HCT116 (cell line): ENCODE data around the gene TM4SF20. TPM values are rescaled to one million over a fixed set of nuclear protein-coding genes. Genes with fewer than 3 reads are reported as not detected.

Experiments used
- ATAC-seq: fragments of 200-7000 bp; cut with Tn5 transposase; 2 replicates; pipeline ENCODE4 v1.9.1; 2020; ENCODE audit warnings: mild to moderate bottlenecking, moderate library complexity
- BruUV-seq: library from RNA; stranded (reverse); fragments of 400-500 nt; replicated peaks from 2 replicates; lab custom pipeline; 2021; lab: Mats Ljungman, UMichigan
- CTCF ChIA-PET: fragments of 300-600 bp; sonication (Branson Sonifier 250); formaldehyde crosslinking; loops from one replicate; lab custom pipeline; 2021; ENCODE audit warnings: antibody characterized with exemption; lab: Charles Lee
- POLR2A ChIA-PET: fragments of 300-600, 350-600 bp; sonication (Branson Sonifier 250); formaldehyde crosslinking; loops from one replicate; lab custom pipeline; 2021; ENCODE audit warnings: antibody characterized with exemption; lab: Charles Lee
- RAD21 ChIA-PET, 2 experiments: fragments of 300-600 bp; sonication (Branson Sonifier 250); formaldehyde crosslinking; loops; one replicate each; lab custom pipeline; 2023; ENCODE audit warnings: low total read pairs in 2 of 2; ENCODE audit not compliant: uncharacterized antibody in 2 of 2, unreplicated experiment in 2 of 2, low non-redundant PET in 1 of 2; lab: Charles Lee
- DNase-seq: peaks from one replicate; pipeline ENCODE4 v3.0.0-alpha.2; 2010; ENCODE audit warnings: low read depth, low spot score
- H2AFZ ChIP-seq: fragments of 200-600 bp; shearing (Covaris generic), sonication (generic); 2 replicates; pipeline ENCODE4 v1.6.1; 2017; ENCODE audit warnings: low read depth, mixed run types, mixed read lengths, antibody characterized with exemption, low read length; ENCODE audit not compliant: poor library complexity, severe bottlenecking
- H3K27ac ChIP-seq: 2 replicates; pipeline ENCODE4 v1.5.1; 2012; ENCODE audit warnings: low read depth, low read length
- H3K27me3 ChIP-seq: fragments of 200-600 bp; sonication (generic); 2 replicates; pipeline ENCODE4 v1.6.1; 2016; ENCODE audit warnings: mixed run types, low read length, mixed read lengths; ENCODE audit not compliant: insufficient read depth
- H3K36me3 ChIP-seq, 2 experiments: fragments of 200-500 bp in 1 of 2; fragments of 200-600 bp in 1 of 2; sonication (Bioruptor generic) in 1 of 2; sonication (generic) in 1 of 2; 2 replicates each; pipeline versions ENCODE4 v1.5.1 to v1.6.1; 2014 to 2016; ENCODE audit warnings: low read length in 2 of 2, inconsistent platforms in 1 of 2, mixed read lengths in 1 of 2, mixed run types in 1 of 2; ENCODE audit not compliant: insufficient read depth in 2 of 2, control insufficient read depth in 1 of 2
- H3K4me1 ChIP-seq, 2 experiments: fragments of 200-600 bp in 1 of 2; sonication (generic) in 1 of 2; 2 replicates each; pipeline versions ENCODE4 v1.5.1 to v1.6.1; 2012 to 2017; ENCODE audit warnings: low read length in 2 of 2, inconsistent platforms in 1 of 2, mild to moderate bottlenecking in 1 of 2, mixed read lengths in 1 of 2, mixed run types in 1 of 2, moderate library complexity in 1 of 2; ENCODE audit not compliant: insufficient read depth in 2 of 2, control insufficient read depth in 1 of 2
- H3K4me2 ChIP-seq: fragments of 200-600 bp; sonication (generic); 2 replicates; pipeline ENCODE4 v1.6.1; 2017; ENCODE audit warnings: mixed run types, low read length, mixed read lengths
- H3K4me3 ChIP-seq, 2 experiments: fragments of 200-600 bp in 1 of 2; sonication (generic) in 1 of 2; replicated peaks in 1 of 2; 2 replicates each; pipeline ENCODE4 v1.5.1; 2011 to 2016; ENCODE audit warnings: low read length in 2 of 2, control low read depth in 1 of 2, low read depth in 1 of 2, mild to moderate bottlenecking in 1 of 2, mixed read lengths in 1 of 2, mixed run types in 1 of 2
- H3K79me2 ChIP-seq: fragments of 200-600 bp; sonication (generic); 2 replicates; pipeline ENCODE4 v1.6.1; 2017; ENCODE audit warnings: mild to moderate bottlenecking, mixed run types, low read length, moderate library complexity, mixed read lengths; ENCODE audit not compliant: insufficient read depth
- H3K9ac ChIP-seq: fragments of 200-600 bp; sonication (generic); 2 replicates; pipeline ENCODE4 v1.6.1; 2016; ENCODE audit warnings: low read length, mixed read lengths
- H3K9me2 ChIP-seq: fragments of 200-600 bp; sonication (generic), shearing (Covaris generic); 2 replicates; pipeline ENCODE4 v1.6.1; 2017; ENCODE audit warnings: mixed run types, mild to moderate bottlenecking, moderate library complexity; ENCODE audit not compliant: insufficient read depth
- H3K9me3 ChIP-seq, 2 experiments: fragments of 200-500 bp in 1 of 2; fragments of 200-600 bp in 1 of 2; sonication (Bioruptor generic) in 1 of 2; sonication (generic) in 1 of 2; 2 replicates each; pipeline ENCODE4 v1.6.1; 2014 to 2017; ENCODE audit warnings: low read length in 2 of 2, mixed read lengths in 2 of 2, inconsistent platforms in 1 of 2, low read depth in 1 of 2, mild to moderate bottlenecking in 1 of 2, mixed run types in 1 of 2, moderate library complexity in 1 of 2; ENCODE audit not compliant: control insufficient read depth in 1 of 2, insufficient read depth in 1 of 2
- H4K20me1 ChIP-seq: fragments of 200-600 bp; sonication (generic), shearing (Covaris generic); 2 replicates; pipeline ENCODE4 v1.6.1; 2017; ENCODE audit warnings: mixed run types, mild to moderate bottlenecking, moderate library complexity; ENCODE audit not compliant: insufficient read depth
- ATF3 ChIP-seq: IDR thresholded peaks from 2 replicates; pipeline ENCODE4 v1.6.1; 2012
- CBX3 ChIP-seq: IDR thresholded peaks from 2 replicates; pipeline ENCODE4 v1.6.1; 2012; ENCODE audit warnings: low read depth
- CEBPB ChIP-seq: IDR thresholded peaks from 2 replicates; pipeline ENCODE4 v1.6.1; 2012; ENCODE audit warnings: low read depth
- CTCF ChIP-seq, 3 experiments: fragments of 200-600 bp in 1 of 3; sonication (generic) in 1 of 3; IDR thresholded peaks in 2 of 3; conservative IDR thresholded peaks in 1 of 3; 2 replicates each; pipeline ENCODE4 v1.5.1; 2012 to 2017; ENCODE audit warnings: low read depth in 2 of 3, low read length in 2 of 3, antibody characterized with exemption in 1 of 3, borderline replicate concordance in 1 of 3, control low read depth in 1 of 3, mild to moderate bottlenecking in 1 of 3, mixed read lengths in 1 of 3, mixed run types in 1 of 3, moderate library complexity in 1 of 3; ENCODE audit not compliant: insufficient read depth in 1 of 3
- JUND ChIP-seq: IDR thresholded peaks from 2 replicates; pipeline ENCODE4 v1.6.1; 2012
- POLR2A ChIP-seq: IDR thresholded peaks from 2 replicates; pipeline ENCODE4 v1.7.0; 2011; ENCODE audit warnings: borderline replicate concordance; ENCODE audit not compliant: insufficient read depth, insufficient read length; ENCODE audit errors: extremely low read depth
- POLR2AphosphoS5 ChIP-seq: IDR thresholded peaks from 2 replicates; pipeline ENCODE4 v1.6.1; 2011; ENCODE audit warnings: mild to moderate bottlenecking, low read depth, low read length, moderate library complexity
- REST ChIP-seq: IDR thresholded peaks from 2 replicates; pipeline ENCODE4 v1.6.1; 2012; ENCODE audit warnings: low read depth
- SIN3A ChIP-seq: IDR thresholded peaks from 2 replicates; pipeline ENCODE4 v1.6.1; 2012; ENCODE audit warnings: low read depth
- SP1 ChIP-seq: IDR thresholded peaks from 2 replicates; pipeline ENCODE4 v1.6.1; 2012; ENCODE audit warnings: low read depth
- SRF ChIP-seq: IDR thresholded peaks from 2 replicates; pipeline ENCODE4 v1.6.1; 2012; ENCODE audit warnings: low read depth
- YY1 ChIP-seq: IDR thresholded peaks from 2 replicates; pipeline ENCODE4 v1.6.1; 2011; ENCODE audit warnings: low read length, low read depth, moderate library complexity, mild to moderate bottlenecking; ENCODE audit not compliant: insufficient replicate concordance; ENCODE audit errors: extremely low read depth
- ZBTB33 ChIP-seq: IDR thresholded peaks from 2 replicates; pipeline ENCODE4 v1.6.1; 2011; ENCODE audit warnings: mild to moderate bottlenecking, low read length, moderate library complexity; ENCODE audit not compliant: insufficient replicate concordance; ENCODE audit errors: extremely low read depth
- ZNF274 ChIP-seq: fragments of 200-500 bp; sonication (Bioruptor generic); IDR thresholded peaks from 2 replicates; pipeline ENCODE4 v1.6.1; 2014; ENCODE audit warnings: mild to moderate bottlenecking, low read depth, low read length, inconsistent platforms
- intact Hi-C: fragments of 100-400 bp; cut with micrococcal nuclease; formaldehyde crosslinking; loops from 2 replicates; pipeline ENCODE4 v1.10.0; 2022
- total RNA-seq: library from RNA; stranded (reverse); gene quantifications from one replicate; pipeline ENCODE4 v1.2.1, GENCODE V29; 2021; ENCODE audit not compliant: unreplicated experiment

Gene TM4SF20
- total RNA-seq, 1 experiment from 2014 or later: not detected

GRCh38 chr2:227389661-227390060 lies 10.6 kb upstream of the TM4SF20 start:
- DNase-seq (no peak), ATAC-seq (no peak)
- Histone ChIP-seq H3K27ac (no peak overlapping the region), H4K20me1 (no peaks in the 10 kb centered on the region), H3K79me2 (no peaks in the 10 kb centered on the region), H3K4me1 (no peaks in the 10 kb centered on the region), H2AFZ (no peak overlapping the region), H3K36me3 (no peaks in the 10 kb centered on the region)
- CTCF ChIA-PET: no interaction called here
- POLR2A ChIA-PET: no interaction called here
- RAD21 ChIA-PET: no interaction called here
- TF ChIP-seq SP1: no peak
- no peak for TF ChIP-seq SIN3A
- TF ChIP-seq, all 23 proteins: peak for 0
- H3K9me2 ChIP-seq: no peaks in the 10 kb centered on the region
- BruUV-seq: no TSS peak
- H3K9ac ChIP-seq: no peak overlapping the region
- intact Hi-C loops: no loop called here
- no peaks in the 10 kb centered on the region for H3K9me3 ChIP-seq
- H3K27me3 ChIP-seq: no peaks in the 10 kb centered on the region
- no peak overlapping the region for H3K4me3 ChIP-seq
- H3K4me2 ChIP-seq: no peak overlapping the region

- Histone ChIP-seq H2AFZ (no peak overlapping the region), H3K4me2 (no peak overlapping the region)
- TF ChIP-seq ZBTB33 (no peak), REST (no peak), ATF3 (no peak), YY1 (no peak), CTCF (IDR thresholded peaks at IDR 0.05 in 2 of 3, conservative IDR thresholded peaks at IDR 0.05 in 1 of 3; ENCODE audit: borderline replicate concordance in 1 of 3, insufficient read depth in 1 of 3, low read depth in 2 of 3, low read length in 2 of 3) (no peak), CBX3 (no peak), ZNF274 (no peak), POLR2AphosphoS5 (no peak), SRF (no peak), CEBPB (no peak), POLR2A (no peak), JUND (no peak)
Observed at GRCh38 chr2:227389231-227389630, 10.1 kb upstream of the TM4SF20 start.

More at GRCh38 chr2:227389231-227389630, 10.1 kb upstream of the TM4SF20 start:
- Histone ChIP-seq H3K27ac (no peak overlapping the region), H3K4me1 (no peaks in the 10 kb centered on the region), H3K27me3 (no peaks in the 10 kb centered on the region), H4K20me1 (no peaks in the 10 kb centered on the region), H3K9me2 (no peaks in the 10 kb centered on the region), H3K4me3 (no peak overlapping the region), H3K79me2 (no peaks in the 10 kb centered on the region), H3K9ac (no peak overlapping the region), H3K9me3 (no peaks in the 10 kb centered on the region), H3K36me3 (no peaks in the 10 kb centered on the region)
- BruUV-seq: no TSS peak
- DNase-seq: no peak
- intact Hi-C loops: no loop called here
- ChIA-PET RAD21 (no interaction called here), CTCF (no interaction called here), POLR2A (no interaction called here)
- ATAC-seq: no peak
